ENCODE results near the gene DLGAP1. TPM values are rescaled to one million over a fixed set of nuclear protein-coding genes. Genes with fewer than 3 reads are reported as not detected.

The DLGAP1 gene
- total and polyA plus RNA-seq, 2 donors (not counting 1 experiment from before 2014, with no cell fraction given) = 0.07 to 0.61 TPM

- Histone ChIP-seq H3K27me3 (replicated peaks in 1 of 4; ENCODE audit: control extremely low read depth in 1 of 4, control insufficient read depth in 3 of 4, insufficient read depth in 4 of 4, low read length in 3 of 4) (no peaks in the 10 kb centered on the region), H3K4me1 (ENCODE audit: control insufficient read depth in 2 of 2, insufficient read depth in 2 of 2, low read length in 2 of 2) (no peaks in the 10 kb centered on the region), H3K9me3 (ENCODE audit: control extremely low read depth in 1 of 3, control insufficient read depth in 2 of 3, insufficient read depth in 1 of 3, low read length in 2 of 3) (no peaks in the 10 kb centered on the region), H3K36me3 (replicated peaks in 1 of 2; ENCODE audit: control extremely low read depth in 1 of 2, control insufficient read depth in 1 of 2, extremely low read depth in 1 of 2, insufficient read depth in 2 of 2, low read length in 1 of 2) (no peaks in the 10 kb centered on the region), H3K4me2 (replicated peaks; ENCODE audit: low read depth, low read length, poor library complexity, severe bottlenecking) (no peak overlapping the region), H2AFZ (ENCODE audit: insufficient read depth, low read depth, low read length, poor library complexity, severe bottlenecking) (no peak overlapping the region), H3K9ac (ENCODE audit: low read length) (no peak overlapping the region), H3K27ac (ENCODE audit: low read length in 2 of 2) (no peak overlapping the region), H4K20me1 (ENCODE audit: control insufficient read depth, insufficient read depth, low read length, poor library complexity, severe bottlenecking) (no peaks in the 10 kb centered on the region), H3K4me3 (ENCODE audit: control extremely low read depth in 1 of 5, extremely low read depth in 1 of 5, insufficient read depth in 1 of 5, low read depth in 2 of 5, low read length in 4 of 5) (no peak overlapping the region), H3K79me2 (ENCODE audit: control insufficient read depth, insufficient read depth, low read length) (no peaks in the 10 kb centered on the region)
- Mint-ChIP-seq H3K27ac (no peak overlapping the region), H3K4me3 (no peak overlapping the region), H3K9me3 (ENCODE audit: insufficient read depth) (no peaks in the 10 kb centered on the region), H3K27me3 (no peaks in the 10 kb centered on the region), H3K4me1 (no peaks in the 10 kb centered on the region)
- DNase-seq = no peak
- TF ChIP-seq CTCF (IDR thresholded peaks at IDR 0.05) (no peak), EZH2 (IDR thresholded peaks at IDR 0.05; ENCODE audit: borderline replicate concordance, insufficient read depth, low read depth, low read length, poor library complexity, severe bottlenecking) (no peak)
- intact Hi-C loops (cut with micrococcal nuclease) = no loop called here
- CTCF ChIA-PET = interaction anchor here (0.7 to 1.7 kb wide), 5 partner anchors 8 to 124 kb away, joined by 3 to 7 read pairs (median 5); no protein-coding TSS in a partner anchor
- POLR2A ChIA-PET = interaction anchor here (0.7 kb wide), 1 partner anchor 44 kb away, joined by 3 read pairs; no protein-coding TSS in a partner anchor
- WGBS (ENCODE audit: insufficient coverage) = 100% methylated on average over 2 of the region's 4 CpGs
- no peak for ATAC-seq (ENCODE audit: low read depth)
These were observed 877.7 kb downstream of the DLGAP1 start for GRCh38 chr18:3577281-3577855.

- H3K9ac ChIP-seq (ENCODE audit: low read length) = no peak overlapping the region
- DNase-seq = no peak
- Mint-ChIP-seq H3K4me1 (no peaks in the 10 kb centered on the region), H3K27ac (no peak overlapping the region), H3K4me3 (no peak overlapping the region), H3K9me3 (ENCODE audit: insufficient read depth) (no peaks in the 10 kb centered on the region), H3K27me3 (no peaks in the 10 kb centered on the region)
- no peak overlapping the region for H3K27ac ChIP-seq (ENCODE audit: low read length in 2 of 2)
- no peak overlapping the region for H3K4me3 ChIP-seq (ENCODE audit: control extremely low read depth in 1 of 5, extremely low read depth in 1 of 5, insufficient read depth in 1 of 5, low read depth in 2 of 5, low read length in 4 of 5)
- intact Hi-C loops (cut with micrococcal nuclease) = no loop called here
- H4K20me1 ChIP-seq (ENCODE audit: control insufficient read depth, insufficient read depth, low read length, poor library complexity, severe bottlenecking) = no peaks in the 10 kb centered on the region
- H3K36me3 ChIP-seq (replicated peaks in 1 of 2; ENCODE audit: control extremely low read depth in 1 of 2, control insufficient read depth in 1 of 2, extremely low read depth in 1 of 2, insufficient read depth in 2 of 2, low read length in 1 of 2) = no peaks in the 10 kb centered on the region
- no peaks in the 10 kb centered on the region for H3K9me3 ChIP-seq (ENCODE audit: control extremely low read depth in 1 of 3, control insufficient read depth in 2 of 3, insufficient read depth in 1 of 3, low read length in 2 of 3)
- no peak for ATAC-seq (ENCODE audit: low read depth)
- no peaks in the 10 kb centered on the region for H3K79me2 ChIP-seq (ENCODE audit: control insufficient read depth, insufficient read depth, low read length)
- no peak for TF ChIP-seq CTCF (IDR thresholded peaks at IDR 0.05)
- no peak for TF ChIP-seq EZH2 (IDR thresholded peaks at IDR 0.05; ENCODE audit: borderline replicate concordance, insufficient read depth, low read depth, low read length, poor library complexity, severe bottlenecking)
- ChIA-PET CTCF (no interaction called here), POLR2A (no interaction called here)
- H3K4me1 ChIP-seq (ENCODE audit: control insufficient read depth in 2 of 2, insufficient read depth in 2 of 2, low read length in 2 of 2) = no peaks in the 10 kb centered on the region
- H3K4me2 ChIP-seq (replicated peaks; ENCODE audit: low read depth, low read length, poor library complexity, severe bottlenecking) = no peak overlapping the region
- no peaks in the 10 kb centered on the region for H3K27me3 ChIP-seq (replicated peaks in 1 of 4; ENCODE audit: control extremely low read depth in 1 of 4, control insufficient read depth in 3 of 4, insufficient read depth in 4 of 4, low read length in 3 of 4)
- no CpG with 5 or more reads among the region's 1 CpG for WGBS (ENCODE audit: insufficient coverage)
- H2AFZ ChIP-seq (ENCODE audit: insufficient read depth, low read depth, low read length, poor library complexity, severe bottlenecking) = no peak overlapping the region
These were observed 882.3 kb downstream of the DLGAP1 start for GRCh38 chr18:3572761-3573160.
